ENCODE measurements around the gene GIT2.

DNA sequence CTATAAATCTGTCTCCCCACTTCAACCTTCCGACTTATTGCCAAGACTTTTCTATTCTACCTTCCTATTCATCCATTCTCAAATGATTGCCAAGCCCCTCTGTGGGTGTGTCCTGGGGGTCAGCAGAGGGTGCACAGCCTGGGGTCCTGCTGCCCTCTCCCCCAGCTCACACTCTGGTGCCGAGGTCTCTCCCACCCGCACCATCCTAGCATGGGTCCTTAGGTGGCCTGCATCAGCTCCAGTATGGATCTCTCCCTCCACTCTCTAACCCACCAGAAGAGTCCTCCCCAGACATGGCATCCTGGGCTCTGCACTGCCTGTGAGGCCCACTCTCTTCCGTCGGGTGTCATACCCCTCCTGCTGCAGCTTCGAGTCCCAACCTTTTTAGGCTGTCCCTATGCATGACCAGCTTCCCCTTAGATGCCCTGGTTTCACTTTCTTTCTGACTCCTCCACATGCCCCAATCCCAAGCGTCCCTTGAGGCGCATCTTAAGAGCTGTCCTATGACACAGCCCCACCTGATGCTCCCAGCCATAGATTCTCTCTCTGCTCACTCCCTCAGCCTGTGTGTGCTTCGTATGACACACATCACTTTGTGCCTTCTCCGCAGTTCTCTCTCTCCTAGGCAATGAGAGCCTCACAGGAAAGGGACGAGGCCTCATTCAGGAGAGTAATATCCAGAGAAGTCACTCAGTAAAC, 43.9 kb downstream of the GIT2 start:
- no peak for TF ChIP-seq BRCA1 (CRISPR knock-in tag; IDR thresholded peaks at IDR 0.05)
- no peak for TF ChIP-seq GATA4 (IDR thresholded peaks at IDR 0.05; ENCODE audit: borderline replicate concordance, low read depth)
- TF ChIP-seq ZNF124 (CRISPR knock-in tag; IDR thresholded peaks at IDR 0.05) = no peak
- no peak for TF ChIP-seq POLR2AphosphoS5 (IDR thresholded peaks at IDR 0.05; ENCODE audit: low read depth, low read length)
- TF ChIP-seq ZNF878 (CRISPR knock-in tag; IDR thresholded peaks at IDR 0.05) = no peak

Data from HepG2 (cell line).